Fibroblast of skin of right quadriceps (primary cell): ENCODE measurements around the gene WRAP53.
"Not testable (repeated sequence)": the region's sequence is repeated elsewhere in the genome, so short reads cannot be mapped to it uniquely, and the experiment has no call there.

Source experiments
- DNase-seq: peaks from one replicate; pipeline ENCODE4 v3.0.0-alpha.2; 2013

WRAP53 gene

GRCh38 chr17:7687908-7688807 is at the start of gene WRAP53:
Gene WRAP53, plus strand, starts transcription at chr17:7688477. Its CDS starts 172 bp downstream, at chr17:7688649.
- peak; percentile 99 for DNase-seq

GRCh38 chr17:7640783-7641182 is 47.5 kb upstream of the WRAP53 start:
- DNase-seq: no peak

DNA sequence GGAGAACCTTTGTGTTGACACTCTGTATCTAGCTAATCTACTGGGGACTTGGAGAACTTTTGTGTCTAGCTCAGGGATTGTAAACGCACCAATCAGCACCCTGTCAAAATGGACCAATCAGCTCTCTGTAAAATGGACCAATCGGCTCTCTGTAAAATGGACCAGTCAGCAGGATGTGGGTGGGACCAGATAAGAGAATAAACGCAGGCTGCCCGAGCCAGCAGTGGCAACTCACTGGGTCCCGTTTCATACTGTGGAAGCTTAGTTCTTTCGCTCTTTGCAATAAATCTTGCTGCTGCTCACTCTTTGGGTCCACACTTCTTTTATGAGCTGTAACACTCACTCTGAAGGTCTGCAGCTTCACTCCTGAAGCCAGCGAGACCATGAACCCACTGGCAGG is 46.6 kb upstream of the WRAP53 start:
- not testable (repeated sequence) for DNase-seq

DNA sequence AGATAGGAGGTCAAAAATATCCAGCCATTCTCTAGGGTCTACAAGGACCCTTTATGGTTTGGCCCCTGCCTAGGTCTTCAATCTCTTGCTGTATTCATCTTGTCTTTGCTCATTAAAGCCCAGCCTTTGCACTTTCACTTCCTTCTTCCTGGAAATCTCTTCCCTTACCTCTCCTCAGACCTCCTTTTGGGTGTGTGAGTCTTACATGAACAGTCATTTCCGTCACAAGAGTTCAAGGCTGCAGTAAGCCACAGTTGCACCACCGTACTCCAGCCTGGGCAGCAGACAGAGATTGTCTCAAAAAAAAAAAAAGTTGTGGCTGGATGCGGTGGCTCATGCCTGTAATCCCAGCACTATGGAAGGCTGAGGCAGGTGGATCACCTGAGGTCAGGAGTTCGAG is 43.5 kb upstream of the WRAP53 start:
- no peak for DNase-seq

GRCh38 chr17:7646457-7646856 is 41.8 kb upstream of the WRAP53 start:
- no peak for DNase-seq

GRCh38 chr17:7647018-7647417 is 41.3 kb upstream of the WRAP53 start:
- no peak for DNase-seq

DNA sequence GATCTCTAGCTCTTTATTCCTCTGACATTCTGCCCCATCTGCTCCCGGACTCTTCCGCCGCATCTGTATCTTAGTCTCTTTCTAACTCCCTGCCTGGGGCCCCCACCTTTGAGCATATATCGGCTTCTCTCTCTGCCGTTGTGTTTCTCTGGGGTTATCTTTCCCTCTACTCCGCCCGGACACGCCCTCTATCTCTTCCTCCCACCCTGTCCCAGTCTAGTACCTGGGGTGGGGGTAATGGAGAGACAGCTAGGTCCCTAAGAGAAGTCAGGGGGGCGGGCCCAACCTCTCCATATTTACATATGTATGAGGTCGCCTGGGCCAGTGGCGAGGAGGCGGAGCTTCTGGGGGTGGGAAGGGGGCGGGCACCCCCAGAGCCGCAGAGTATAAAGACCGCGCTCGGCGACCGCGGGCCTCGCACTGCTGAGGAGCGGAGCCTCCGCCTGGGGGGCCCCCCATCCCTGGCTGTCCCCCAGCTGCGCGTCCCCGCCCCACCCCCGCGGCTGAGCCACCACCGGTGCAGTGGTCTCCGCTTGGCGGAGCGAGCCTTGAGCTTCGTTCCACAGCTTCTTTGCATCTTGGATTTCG is 37.7 kb upstream of the WRAP53 start, which contains the start of gene ATP1B2:
TSS of gene ATP1B2 (plus strand) at position 418 of the 588 bp plus-strand sequence. CDS start 593 bp downstream, outside the sequence.
- peak; percentile 11 for DNase-seq

- no peak for DNase-seq
These were observed 37.1 kb upstream of the WRAP53 start for GRCh38 chr17:7651097-7651664.

GRCh38 chr17:7651665-7652387 is 36.5 kb upstream of the WRAP53 start:
- no peak for DNase-seq

GRCh38 chr17:7652388-7653356 is 35.6 kb upstream of the WRAP53 start:
- no peak for DNase-seq

DNA sequence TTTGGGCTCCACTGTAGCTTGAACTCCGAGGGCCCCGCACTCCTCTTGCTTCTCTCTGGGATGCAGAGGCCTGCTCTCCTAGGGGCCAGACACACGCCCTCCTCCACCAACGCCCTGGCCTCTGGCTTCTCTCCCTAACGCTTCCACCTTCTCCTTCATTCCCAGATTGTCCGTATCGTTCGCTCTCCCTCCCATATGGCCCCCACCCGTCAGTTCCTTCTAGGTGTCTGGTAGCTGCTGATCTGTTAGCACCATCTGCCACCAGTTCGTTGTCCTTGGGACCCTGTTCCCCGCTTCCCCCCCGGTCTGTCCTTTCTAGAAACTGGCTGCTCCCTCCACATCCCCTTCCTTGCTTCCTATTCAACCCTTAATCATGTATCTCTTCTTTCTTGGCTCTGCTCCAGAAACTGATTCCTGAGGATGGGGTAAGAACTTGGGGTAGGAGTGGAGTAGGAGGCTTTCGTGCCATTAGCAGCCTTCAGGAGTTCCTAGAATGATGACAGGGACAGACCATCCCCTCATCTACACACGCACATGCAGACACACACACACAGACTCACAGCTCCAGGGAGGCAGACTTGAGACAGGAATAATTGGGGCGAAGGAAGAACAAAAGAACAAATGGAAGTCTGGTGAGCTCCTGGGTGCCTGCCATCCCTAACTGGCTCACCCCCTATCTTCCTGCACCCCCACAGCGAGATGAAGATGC is 33.3 kb upstream of the WRAP53 start:
- DNase-seq: peak; percentile 36

GRCh38 chr17:7655541-7655840 is 32.8 kb upstream of the WRAP53 start:
- no peak for DNase-seq

- DNase-seq: no peak
These were observed 31.2 kb upstream of the WRAP53 start for GRCh38 chr17:7656958-7657609.

GRCh38 chr17:7667656-7668406 is 20.4 kb upstream of the WRAP53 start:
- DNase-seq: no peak

GRCh38 chr17:7668482-7668881 is 19.8 kb upstream of the WRAP53 start:
- DNase-seq: no peak

DNA sequence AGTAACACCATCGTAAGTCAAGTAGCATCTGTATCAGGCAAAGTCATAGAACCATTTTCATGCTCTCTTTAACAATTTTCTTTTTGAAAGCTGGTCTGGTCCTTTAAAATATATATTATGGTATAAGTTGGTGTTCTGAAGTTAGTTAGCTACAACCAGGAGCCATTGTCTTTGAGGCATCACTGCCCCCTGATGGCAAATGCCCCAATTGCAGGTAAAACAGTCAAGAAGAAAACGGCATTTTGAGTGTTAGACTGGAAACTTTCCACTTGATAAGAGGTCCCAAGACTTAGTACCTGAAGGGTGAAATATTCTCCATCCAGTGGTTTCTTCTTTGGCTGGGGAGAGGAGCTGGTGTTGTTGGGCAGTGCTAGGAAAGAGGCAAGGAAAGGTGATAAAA is 15.0 kb upstream of the WRAP53 start:
- no peak for DNase-seq

DNA sequence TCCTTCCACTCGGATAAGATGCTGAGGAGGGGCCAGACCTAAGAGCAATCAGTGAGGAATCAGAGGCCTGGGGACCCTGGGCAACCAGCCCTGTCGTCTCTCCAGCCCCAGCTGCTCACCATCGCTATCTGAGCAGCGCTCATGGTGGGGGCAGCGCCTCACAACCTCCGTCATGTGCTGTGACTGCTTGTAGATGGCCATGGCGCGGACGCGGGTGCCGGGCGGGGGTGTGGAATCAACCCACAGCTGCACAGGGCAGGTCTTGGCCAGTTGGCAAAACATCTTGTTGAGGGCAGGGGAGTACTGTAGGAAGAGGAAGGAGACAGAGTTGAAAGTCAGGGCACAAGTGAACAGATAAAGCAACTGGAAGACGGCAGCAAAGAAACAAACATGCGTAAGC is 13.3 kb upstream of the WRAP53 start:
- DNase-seq: no peak

DNA sequence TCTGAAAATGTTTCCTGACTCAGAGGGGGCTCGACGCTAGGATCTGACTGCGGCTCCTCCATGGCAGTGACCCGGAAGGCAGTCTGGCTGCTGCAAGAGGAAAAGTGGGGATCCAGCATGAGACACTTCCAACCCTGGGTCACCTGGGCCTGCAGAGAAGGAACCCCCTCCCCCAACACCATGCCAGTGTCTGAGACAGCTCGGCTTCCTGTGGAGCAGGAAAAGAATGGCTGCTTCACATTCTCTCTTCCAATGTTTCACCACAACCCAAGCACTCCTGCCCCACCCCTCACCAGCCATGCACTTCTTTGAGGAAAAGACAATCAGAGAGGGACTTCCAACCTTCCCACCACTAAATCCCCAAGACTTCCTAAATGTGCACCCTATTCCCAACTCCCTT is 11.7 kb upstream of the WRAP53 start:
- DNase-seq: no peak

DNA sequence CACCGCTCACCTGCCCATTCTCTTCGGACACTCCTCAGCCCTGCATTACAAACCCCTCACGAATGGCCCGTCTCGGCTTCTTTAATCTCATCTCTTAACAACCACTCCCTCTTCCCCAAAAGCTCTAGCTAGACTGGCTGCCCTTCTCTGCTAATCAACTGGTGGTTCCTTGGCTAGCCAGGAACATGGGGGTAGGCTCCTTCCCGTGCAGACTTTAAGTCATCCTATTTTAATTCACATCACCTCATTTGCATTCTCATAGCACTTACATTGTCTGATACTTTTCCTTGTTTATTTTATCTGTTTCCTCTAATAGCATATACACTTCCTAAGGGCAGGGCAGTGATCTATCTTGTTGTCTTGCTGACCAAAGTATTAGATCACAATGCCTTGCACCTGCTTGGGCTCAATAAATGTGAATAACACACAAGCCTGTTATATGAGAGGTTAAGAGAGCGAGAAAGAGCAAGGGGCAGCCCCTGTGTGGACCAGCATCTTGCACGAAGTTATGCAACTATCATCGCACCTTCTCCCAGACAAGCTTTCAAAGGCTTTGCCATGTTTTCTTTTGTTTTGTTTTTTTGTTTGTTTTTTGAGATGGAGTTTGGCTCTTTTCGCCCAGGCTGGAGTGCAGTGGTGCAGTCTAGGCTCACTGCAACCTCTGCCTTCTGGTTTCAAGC is 10.7 kb upstream of the WRAP53 start:
- DNase-seq: no peak
